Dendritic cell treated with granulocyte-macrophage colony-stimulating factor and Interleukin-4, amounts not matched to agents 40 ng/mL and 50 ng/mL, for 4 days (primary cell): ENCODE measurements around the gene NCAPG.

Source experiments
- H3K27ac Mint-ChIP-seq: one replicate; pipeline ENCODE4 v1.8.0; 2022; ENCODE audit warnings: mild to moderate bottlenecking, mixed read lengths
- H3K27me3 Mint-ChIP-seq: one replicate; pipeline ENCODE4 v1.8.0; 2022; ENCODE audit warnings: mild to moderate bottlenecking, mixed read lengths
- H3K36me3 Mint-ChIP-seq: one replicate; pipeline ENCODE4 v1.8.0; 2022; ENCODE audit warnings: low read depth, mixed read lengths
- H3K4me1 Mint-ChIP-seq: one replicate; pipeline ENCODE4 v1.8.0; 2022; ENCODE audit warnings: low read depth, mixed read lengths
- H3K4me3 Mint-ChIP-seq: one replicate; pipeline ENCODE4 v1.8.0; 2022; ENCODE audit warnings: mild to moderate bottlenecking, moderate library complexity, mixed read lengths
- H3K9me3 Mint-ChIP-seq: one replicate; pipeline ENCODE4 v1.8.0; 2022; ENCODE audit warnings: mixed read lengths
- intact Hi-C: fragments of 100-400 bp; cut with micrococcal nuclease; formaldehyde crosslinking; loops from one replicate; pipeline ENCODE4 v1.15.0; 2022

Gene NCAPG

GRCh38 chr4:17867276-17867675, 56.5 kb downstream of the NCAPG start:
- Mint-ChIP-seq H3K27me3 (no peaks in the 10 kb centered on the region), H3K4me1 (no peaks in the 10 kb centered on the region), H3K9me3 (peaks cover 9% of the 10 kb centered on the region), H3K36me3 (peaks cover 23% of the 10 kb centered on the region), H3K27ac (no peak overlapping the region), H3K4me3 (no peak overlapping the region)
- intact Hi-C loops, result no loop called here

- Mint-ChIP-seq H3K27me3 (no peaks in the 10 kb centered on the region), H3K4me1 (no peaks in the 10 kb centered on the region), H3K36me3 (peaks cover 2% of the 10 kb centered on the region), H3K9me3 (no peaks in the 10 kb centered on the region), H3K27ac (no peak overlapping the region), H3K4me3 (no peak overlapping the region)
- intact Hi-C loops, result no loop called here
These were observed 58.5 kb downstream of the NCAPG start for GRCh38 chr4:17869327-17869726.

GRCh38 chr4:17875402-17876070, 64.8 kb downstream of the NCAPG start:
- H3K4me1 Mint-ChIP-seq, result no peaks in the 10 kb centered on the region
- peaks cover 9% of the 10 kb centered on the region for H3K36me3 Mint-ChIP-seq
- intact Hi-C loops, result no loop called here
- H3K27ac Mint-ChIP-seq, result no peak overlapping the region
- H3K27me3 Mint-ChIP-seq, result no peaks in the 10 kb centered on the region
- H3K4me3 Mint-ChIP-seq, result no peak overlapping the region
- H3K9me3 Mint-ChIP-seq, result no peaks in the 10 kb centered on the region

GRCh38 chr4:17876943-17877342, 66.2 kb downstream of the NCAPG start:
- Mint-ChIP-seq H3K36me3 (peaks cover 9% of the 10 kb centered on the region), H3K27ac (no peak overlapping the region), H3K9me3 (no peaks in the 10 kb centered on the region), H3K4me1 (no peaks in the 10 kb centered on the region), H3K27me3 (no peaks in the 10 kb centered on the region), H3K4me3 (no peak overlapping the region)
- intact Hi-C loops, result no loop called here

- H3K27me3 Mint-ChIP-seq, result no peaks in the 10 kb centered on the region
- H3K27ac Mint-ChIP-seq, result no peak overlapping the region
- H3K4me1 Mint-ChIP-seq, result no peaks in the 10 kb centered on the region
- intact Hi-C loops, result no loop called here
- H3K36me3 Mint-ChIP-seq, result peaks cover 9% of the 10 kb centered on the region
- H3K4me3 Mint-ChIP-seq, result no peak overlapping the region
- H3K9me3 Mint-ChIP-seq, result no peaks in the 10 kb centered on the region
These were observed 66.9 kb downstream of the NCAPG start for GRCh38 chr4:17877661-17878060.

GRCh38 chr4:17884063-17884462, 73.3 kb downstream of the NCAPG start:
- intact Hi-C loops, result no loop called here
- peaks cover 23% of the 10 kb centered on the region for H3K36me3 Mint-ChIP-seq

GRCh38 chr4:17884511-17884910, 73.7 kb downstream of the NCAPG start:
- Mint-ChIP-seq H3K27me3 (no peaks in the 10 kb centered on the region), H3K9me3 (no peaks in the 10 kb centered on the region), H3K36me3 (peaks cover 23% of the 10 kb centered on the region), H3K27ac (no peak overlapping the region), H3K4me1 (no peaks in the 10 kb centered on the region), H3K4me3 (no peak overlapping the region)
- intact Hi-C loops, result no loop called here

More at GRCh38 chr4:17884063-17884462, 73.3 kb downstream of the NCAPG start:
- H3K4me3 Mint-ChIP-seq, result no peak overlapping the region
- H3K27me3 Mint-ChIP-seq, result no peaks in the 10 kb centered on the region
- H3K27ac Mint-ChIP-seq, result no peak overlapping the region
- H3K4me1 Mint-ChIP-seq, result no peaks in the 10 kb centered on the region
- no peaks in the 10 kb centered on the region for H3K9me3 Mint-ChIP-seq

GRCh38 chr4:17889692-17890091, 78.9 kb downstream of the NCAPG start:
- H3K9me3 Mint-ChIP-seq, result no peaks in the 10 kb centered on the region
- no peak overlapping the region for H3K27ac Mint-ChIP-seq
- peaks cover 8% of the 10 kb centered on the region for H3K36me3 Mint-ChIP-seq
- intact Hi-C loops, result no loop called here
- H3K27me3 Mint-ChIP-seq, result no peaks in the 10 kb centered on the region
- H3K4me3 Mint-ChIP-seq, result no peak overlapping the region
- H3K4me1 Mint-ChIP-seq, result no peaks in the 10 kb centered on the region

- intact Hi-C loops, result no loop called here
- Mint-ChIP-seq H3K9me3 (no peaks in the 10 kb centered on the region), H3K4me3 (no peak overlapping the region), H3K27ac (no peak overlapping the region), H3K27me3 (no peaks in the 10 kb centered on the region), H3K4me1 (no peaks in the 10 kb centered on the region), H3K36me3 (peaks cover 25% of the 10 kb centered on the region)
These were observed 83.6 kb downstream of the NCAPG start for GRCh38 chr4:17894421-17894820.
